SK-N-SH (cell line): Measurements from ENCODE around the gene FBXL22. TPM values are rescaled to one million over a fixed set of nuclear protein-coding genes. Genes with fewer than 3 reads are reported as not detected.

Experiments used
- CTCF ChIA-PET: fragments of 300-600, 350-600 bp; formaldehyde crosslinking; extraction: SDS; loops from one replicate; lab custom pipeline; 2021; lab: Yijun Ruan, JAX
- POLR2A ChIA-PET: fragments of 350-600 bp; sonication (Branson Sonifier 250); formaldehyde crosslinking; extraction: SDS; loops from one replicate; lab custom pipeline; 2020; ENCODE audit warnings: antibody characterized with exemption, inconsistent platforms; lab: Yijun Ruan, JAX
- DNase-seq: peaks from one replicate; pipeline ENCODE4 v3.0.0; 2012
- H2AFZ ChIP-seq: fragments of 200-600 bp; sonication (generic); 2 replicates; pipeline ENCODE4 v1.8.1; 2016; ENCODE audit warnings: antibody characterized with exemption, mild to moderate bottlenecking, low read depth
- H3F3A ChIP-seq: fragments of 200-600 bp; sonication (generic); replicated peaks from 2 replicates; pipeline ENCODE3; 2016; ENCODE audit warnings: antibody characterized with exemption, mild to moderate bottlenecking; ENCODE audit not compliant: insufficient read depth
- H3K27ac ChIP-seq, 2 experiments: fragments of 200-500 bp in 1 of 2; fragments of 200-600 bp in 1 of 2; sonication (Bioruptor generic) in 1 of 2; sonication (generic), shearing (Covaris generic) in 1 of 2; 2 replicates each; pipeline versions ENCODE4 v1.5.1 to v1.6.1; 2014 to 2016; ENCODE audit warnings: low read depth in 2 of 2, inconsistent platforms in 1 of 2, low read length in 1 of 2, mild to moderate bottlenecking in 1 of 2, mixed read lengths in 1 of 2
- H3K27me3 ChIP-seq: fragments of 200-600 bp; sonication (generic), shearing (Covaris generic); 2 replicates; pipeline ENCODE4 v1.6.1; 2016; ENCODE audit warnings: mixed run types; ENCODE audit not compliant: insufficient read depth
- H3K36me3 ChIP-seq, 2 experiments: fragments of 200-500 bp in 1 of 2; fragments of 200-600 bp in 1 of 2; sonication (Bioruptor generic) in 1 of 2; sonication (generic) in 1 of 2; replicated peaks in 1 of 2; 2 replicates each; pipeline versions ENCODE3 to v1.5.1; 2014 to 2016; ENCODE audit warnings: low read length in 1 of 2, mild to moderate bottlenecking in 1 of 2; ENCODE audit not compliant: insufficient read depth in 2 of 2, control insufficient read depth in 1 of 2
- H3K4me1 ChIP-seq, 2 experiments: fragments of 200-500 bp in 1 of 2; fragments of 200-600 bp in 1 of 2; sonication (Bioruptor generic) in 1 of 2; sonication (generic), shearing (Covaris generic) in 1 of 2; 2 replicates each; pipeline versions ENCODE4 v1.5.1 to v1.6.1; 2014 to 2016; ENCODE audit warnings: low read depth in 1 of 2, low read length in 1 of 2, mixed run types in 1 of 2; ENCODE audit not compliant: insufficient read depth in 2 of 2, control insufficient read depth in 1 of 2
- H3K4me2 ChIP-seq: fragments of 200-600 bp; sonication (generic), shearing (Covaris generic); 2 replicates; pipeline ENCODE4 v1.6.1; 2017; ENCODE audit warnings: mixed run types
- H3K4me3 ChIP-seq, 2 experiments: fragments of 200-500 bp in 1 of 2; fragments of 200-600 bp in 1 of 2; sonication (Bioruptor generic) in 1 of 2; sonication (generic), shearing (Covaris generic) in 1 of 2; 2 replicates each; pipeline versions ENCODE4 v1.5.1 to v1.8.1; 2014 to 2016; ENCODE audit warnings: low read depth in 2 of 2, inconsistent platforms in 1 of 2, low read length in 1 of 2, mild to moderate bottlenecking in 1 of 2, mixed read lengths in 1 of 2, moderate library complexity in 1 of 2
- H3K79me2 ChIP-seq: fragments of 200-600 bp; sonication (generic); 2 replicates; pipeline ENCODE4 v1.8.1; 2017; ENCODE audit warnings: mild to moderate bottlenecking; ENCODE audit not compliant: insufficient read depth
- H3K9ac ChIP-seq: fragments of 200-600 bp; sonication (generic); 2 replicates; pipeline ENCODE4 v1.6.1; 2017; ENCODE audit warnings: mixed run types
- H3K9me2 ChIP-seq: fragments of 200-600 bp; sonication (generic); 2 replicates; pipeline ENCODE4 v1.6.1; 2017; ENCODE audit warnings: mixed run types
- H3K9me3 ChIP-seq: fragments of 200-600 bp; sonication (generic); 2 replicates; pipeline ENCODE4 v1.6.1; 2017; ENCODE audit warnings: mixed run types, mild to moderate bottlenecking, moderate library complexity
- H4K20me1 ChIP-seq: fragments of 200-600 bp; sonication (generic); 2 replicates; pipeline ENCODE4 v1.6.1; 2017; ENCODE audit warnings: mild to moderate bottlenecking, mixed run types; ENCODE audit not compliant: insufficient read depth
- ELF1 ChIP-seq: IDR thresholded peaks from 2 replicates; pipeline ENCODE4 v1.4.0; 2012
- FOSL2 ChIP-seq: IDR thresholded peaks from 2 replicates; pipeline ENCODE4 v1.4.0; 2012; ENCODE audit warnings: low read depth, mild to moderate bottlenecking, moderate library complexity, borderline replicate concordance
- FOXJ3 ChIP-seq: sonication (generic); formaldehyde crosslinking; IDR thresholded peaks from 2 replicates; pipeline ENCODE4 v1.5.1; 2020; ENCODE audit warnings: mild to moderate bottlenecking, missing genetic modification reagents
- GABPA ChIP-seq: IDR thresholded peaks from 2 replicates; pipeline ENCODE4 v1.4.0; 2012; ENCODE audit warnings: low read depth, mild to moderate bottlenecking
- JUND ChIP-seq: IDR thresholded peaks from 2 replicates; pipeline ENCODE4 v1.4.0; 2012
- MXI1 ChIP-seq: IDR thresholded peaks from 2 replicates; pipeline ENCODE4 v1.6.1; 2012; ENCODE audit warnings: mild to moderate bottlenecking, low read depth, low read length, improper control_type of control experiment
- RXRA ChIP-seq: IDR thresholded peaks from 2 replicates; pipeline ENCODE4 v1.4.0; 2012; ENCODE audit warnings: low read depth, mild to moderate bottlenecking, borderline replicate concordance
- SMC3 ChIP-seq: IDR thresholded peaks from 2 replicates; pipeline ENCODE4 v1.6.1; 2012; ENCODE audit warnings: low read depth, low read length, improper control_type of control experiment
- TCF12 ChIP-seq: IDR thresholded peaks from 2 replicates; pipeline ENCODE4 v1.4.0; 2012
- YY1 ChIP-seq: IDR thresholded peaks from 2 replicates; pipeline ENCODE4 v1.4.0; 2012; ENCODE audit warnings: low read depth, mild to moderate bottlenecking
- WGBS: methylation state at CpG from one replicate; pipeline ENCODE4 v1.1.6; 2017; ENCODE audit warnings: low lambda C conversion rate; 5-methylcytosine and 5-hydroxymethylcytosine counted together
- polyA plus RNA-seq, 3 experiments: library from polyadenylated mRNA; depleted of rRNA; stranded (reverse); fragments of >200 nt; gene quantifications; 2 replicates each; pipeline ENCODE4 v1.2.3, GENCODE V29; 2012
- TF ChIP-seq, protein P1 (sequence below): IDR thresholded peaks from 2 replicates; pipeline ENCODE4 v1.4.0; 2012; ENCODE audit warnings: low read depth, borderline replicate concordance
- TF ChIP-seq, protein P2 (sequence below): IDR thresholded peaks from 2 replicates; pipeline ENCODE4; 2012
- TF ChIP-seq, protein P3 (sequence below): IDR thresholded peaks from 2 replicates; pipeline ENCODE4 v1.4.0; 2012; ENCODE audit warnings: low read depth, borderline replicate concordance
- TF ChIP-seq, protein P4 (sequence below): IDR thresholded peaks from 2 replicates; pipeline ENCODE4 v1.4.0; 2012; ENCODE audit warnings: low read depth

Gene FBXL22
- polyA plus RNA-seq, 1 of the 3 experiments (the other 2 are of a cell fraction), result 0.10 TPM

DNA sequence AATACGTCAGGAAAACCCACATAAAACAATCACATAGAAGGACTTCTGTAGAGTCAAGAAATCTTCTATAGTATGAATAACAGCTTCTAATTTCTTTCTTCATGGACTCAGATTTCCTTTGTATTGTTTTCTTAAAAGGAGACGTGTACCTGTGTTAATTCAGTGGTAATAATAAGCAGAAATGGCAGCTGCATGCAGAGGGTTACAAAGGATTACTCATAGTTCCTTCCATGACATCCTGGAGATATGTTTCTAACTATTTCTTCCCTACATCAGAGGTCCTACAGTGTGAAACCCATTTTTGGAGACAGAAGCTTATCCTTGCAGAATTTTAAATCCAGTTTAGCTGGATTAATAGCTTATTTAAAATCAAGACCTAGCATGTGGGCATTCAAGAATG, 36.1 kb downstream of the FBXL22 start:
- H3K4me2 ChIP-seq, result no peak overlapping the region
- H3K9me2 ChIP-seq, result no peaks in the 10 kb centered on the region
- no peak overlapping the region for H3K4me3 ChIP-seq
- POLR2A ChIA-PET, result no interaction called here
- no peaks in the 10 kb centered on the region for H4K20me1 ChIP-seq
- H3K4me1 ChIP-seq, result no peaks in the 10 kb centered on the region
- no peaks in the 10 kb centered on the region for H3K27me3 ChIP-seq
- no peak overlapping the region for H2AFZ ChIP-seq
- 91% methylated on average over 2 of the region's 2 CpGs for WGBS
- H3F3A ChIP-seq, result no peaks in the 10 kb centered on the region
- TF ChIP-seq SMC3 (no peak), MXI1 (no peak)
- TF ChIP-seq, protein P1, sequence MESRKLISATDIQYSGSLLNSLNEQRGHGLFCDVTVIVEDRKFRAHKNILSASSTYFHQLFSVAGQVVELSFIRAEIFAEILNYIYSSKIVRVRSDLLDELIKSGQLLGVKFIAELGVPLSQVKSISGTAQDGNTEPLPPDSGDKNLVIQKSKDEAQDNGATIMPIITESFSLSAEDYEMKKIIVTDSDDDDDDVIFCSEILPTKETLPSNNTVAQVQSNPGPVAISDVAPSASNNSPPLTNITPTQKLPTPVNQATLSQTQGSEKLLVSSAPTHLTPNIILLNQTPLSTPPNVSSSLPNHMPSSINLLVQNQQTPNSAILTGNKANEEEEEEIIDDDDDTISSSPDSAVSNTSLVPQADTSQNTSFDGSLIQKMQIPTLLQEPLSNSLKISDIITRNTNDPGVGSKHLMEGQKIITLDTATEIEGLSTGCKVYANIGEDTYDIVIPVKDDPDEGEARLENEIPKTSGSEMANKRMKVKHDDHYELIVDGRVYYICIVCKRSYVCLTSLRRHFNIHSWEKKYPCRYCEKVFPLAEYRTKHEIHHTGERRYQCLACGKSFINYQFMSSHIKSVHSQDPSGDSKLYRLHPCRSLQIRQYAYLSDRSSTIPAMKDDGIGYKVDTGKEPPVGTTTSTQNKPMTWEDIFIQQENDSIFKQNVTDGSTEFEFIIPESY, result no peak
- TF ChIP-seq, protein P2, sequence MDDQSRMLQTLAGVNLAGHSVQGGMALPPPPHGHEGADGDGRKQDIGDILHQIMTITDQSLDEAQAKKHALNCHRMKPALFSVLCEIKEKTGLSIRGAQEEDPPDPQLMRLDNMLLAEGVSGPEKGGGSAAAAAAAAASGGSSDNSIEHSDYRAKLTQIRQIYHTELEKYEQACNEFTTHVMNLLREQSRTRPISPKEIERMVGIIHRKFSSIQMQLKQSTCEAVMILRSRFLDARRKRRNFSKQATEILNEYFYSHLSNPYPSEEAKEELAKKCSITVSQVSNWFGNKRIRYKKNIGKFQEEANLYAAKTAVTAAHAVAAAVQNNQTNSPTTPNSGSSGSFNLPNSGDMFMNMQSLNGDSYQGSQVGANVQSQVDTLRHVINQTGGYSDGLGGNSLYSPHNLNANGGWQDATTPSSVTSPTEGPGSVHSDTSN, result no peak
- TF ChIP-seq, all 33 proteins: peak for 0
- CTCF ChIA-PET, result interaction anchor here (1.2 kb wide), 1 partner anchor 23 kb away, joined by 7 read pairs; no protein-coding TSS in a partner anchor
- Histone ChIP-seq H3K79me2 (no peaks in the 10 kb centered on the region), H3K9ac (no peak overlapping the region), H3K36me3 (peaks cover 50 to 75% of the 10 kb centered on the region in 2 experiments), H3K27ac (no peak overlapping the region), H3K9me3 (no peaks in the 10 kb centered on the region)
- DNase-seq, result no peak

DNA sequence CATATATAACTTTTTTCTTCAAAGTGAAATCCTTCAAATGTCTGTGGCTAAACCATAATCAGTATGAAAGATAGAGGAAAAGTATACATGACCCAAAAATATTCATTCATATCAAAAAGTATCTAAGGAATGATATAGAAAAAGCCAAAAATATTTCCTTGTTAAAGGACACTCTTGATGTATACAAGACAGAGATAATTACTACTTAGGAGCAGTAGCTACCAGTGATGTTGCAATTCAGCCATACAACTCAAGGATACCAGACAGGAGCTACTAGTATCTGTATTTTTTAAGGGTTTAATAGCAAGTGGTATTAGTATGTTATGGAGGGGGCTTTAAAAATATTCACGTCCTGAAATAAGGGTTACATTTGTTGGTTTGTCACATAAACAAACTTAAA, 37.0 kb downstream of the FBXL22 start:
- no peak overlapping the region for H3K4me3 ChIP-seq
- H2AFZ ChIP-seq, result no peak overlapping the region
- H4K20me1 ChIP-seq, result no peaks in the 10 kb centered on the region
- no peaks in the 10 kb centered on the region for H3K9me3 ChIP-seq
- no peaks in the 10 kb centered on the region for H3K9me2 ChIP-seq
- H3K27ac ChIP-seq, result no peak overlapping the region
- H3K4me1 ChIP-seq, result no peaks in the 10 kb centered on the region
- H3F3A ChIP-seq, result no peaks in the 10 kb centered on the region
- no peak overlapping the region for H3K9ac ChIP-seq
- CTCF ChIA-PET, result interaction anchor here (1.2 kb wide), 1 partner anchor 24 kb away, joined by 7 read pairs; no protein-coding TSS in a partner anchor
- TF ChIP-seq YY1 (no peak), JUND (no peak), TCF12 (no peak), GABPA (no peak), ELF1 (no peak), RXRA (no peak), FOSL2 (no peak), FOXJ3 (no peak)
- TF ChIP-seq, protein P3, sequence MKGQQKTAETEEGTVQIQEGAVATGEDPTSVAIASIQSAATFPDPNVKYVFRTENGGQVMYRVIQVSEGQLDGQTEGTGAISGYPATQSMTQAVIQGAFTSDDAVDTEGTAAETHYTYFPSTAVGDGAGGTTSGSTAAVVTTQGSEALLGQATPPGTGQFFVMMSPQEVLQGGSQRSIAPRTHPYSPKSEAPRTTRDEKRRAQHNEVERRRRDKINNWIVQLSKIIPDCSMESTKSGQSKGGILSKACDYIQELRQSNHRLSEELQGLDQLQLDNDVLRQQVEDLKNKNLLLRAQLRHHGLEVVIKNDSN, result no peak
- TF ChIP-seq, protein P4, sequence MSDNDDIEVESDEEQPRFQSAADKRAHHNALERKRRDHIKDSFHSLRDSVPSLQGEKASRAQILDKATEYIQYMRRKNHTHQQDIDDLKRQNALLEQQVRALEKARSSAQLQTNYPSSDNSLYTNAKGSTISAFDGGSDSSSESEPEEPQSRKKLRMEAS, result no peak
- no peak for DNase-seq
- H3K36me3 ChIP-seq, result peaks cover 55 to 78% of the 10 kb centered on the region in 2 experiments
- POLR2A ChIA-PET, result no interaction called here
- no peak overlapping the region for H3K4me2 ChIP-seq
- no peaks in the 10 kb centered on the region for H3K79me2 ChIP-seq
- WGBS, result 100% methylated on average over 1 of the region's 1 CpG
- no peaks in the 10 kb centered on the region for H3K27me3 ChIP-seq
